Measurements from ENCODE around the gene ACTL8.

DNA sequence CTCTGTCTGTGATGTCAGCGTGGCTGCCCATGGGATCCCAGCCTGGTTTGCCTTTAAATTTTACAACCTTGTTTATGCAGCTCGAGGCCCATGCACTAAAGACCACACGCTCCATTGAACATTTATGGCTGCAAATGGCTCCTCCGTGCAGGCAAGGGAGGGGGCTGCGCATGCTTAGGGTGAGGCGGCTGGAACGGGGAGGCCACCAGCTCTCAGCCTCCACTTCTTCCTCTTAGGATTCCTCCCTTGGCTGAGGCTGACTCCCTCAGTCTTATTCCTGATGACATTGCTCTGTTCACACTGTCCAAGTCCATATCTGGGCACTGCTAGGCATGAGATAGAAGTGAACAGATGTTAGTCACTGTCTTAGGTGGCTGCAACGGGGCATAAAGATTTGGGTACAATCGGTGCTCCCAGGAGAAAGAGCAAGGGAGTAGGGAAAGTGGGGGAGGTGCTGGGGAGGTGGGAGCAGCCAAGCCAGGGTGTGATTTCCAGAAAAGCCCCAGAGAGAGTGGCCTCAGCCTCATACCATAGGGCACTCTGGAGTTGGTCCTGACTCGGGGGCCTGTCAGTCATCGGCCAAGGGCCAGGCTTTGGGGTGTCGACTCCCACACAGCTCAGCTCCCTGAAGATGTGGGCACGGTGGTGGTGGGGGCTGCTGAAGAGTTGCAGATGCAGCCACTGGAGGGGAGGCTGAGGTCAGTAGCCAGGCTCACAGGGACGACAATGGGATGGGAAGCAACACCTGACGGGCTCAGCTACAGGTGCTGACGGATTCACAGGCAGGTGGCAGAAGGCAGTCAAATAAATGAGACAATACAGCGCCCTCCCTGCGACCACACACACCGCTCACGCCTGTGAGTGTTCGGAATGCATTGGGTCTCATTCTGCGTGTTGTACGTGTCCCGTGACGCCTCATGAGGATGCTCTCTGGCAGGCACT lies 37.3 kb upstream of the ACTL8 start:
- no peak for TF ChIP-seq POLR2A (IDR thresholded peaks at IDR 0.05)
- TF ChIP-seq, protein P1, sequence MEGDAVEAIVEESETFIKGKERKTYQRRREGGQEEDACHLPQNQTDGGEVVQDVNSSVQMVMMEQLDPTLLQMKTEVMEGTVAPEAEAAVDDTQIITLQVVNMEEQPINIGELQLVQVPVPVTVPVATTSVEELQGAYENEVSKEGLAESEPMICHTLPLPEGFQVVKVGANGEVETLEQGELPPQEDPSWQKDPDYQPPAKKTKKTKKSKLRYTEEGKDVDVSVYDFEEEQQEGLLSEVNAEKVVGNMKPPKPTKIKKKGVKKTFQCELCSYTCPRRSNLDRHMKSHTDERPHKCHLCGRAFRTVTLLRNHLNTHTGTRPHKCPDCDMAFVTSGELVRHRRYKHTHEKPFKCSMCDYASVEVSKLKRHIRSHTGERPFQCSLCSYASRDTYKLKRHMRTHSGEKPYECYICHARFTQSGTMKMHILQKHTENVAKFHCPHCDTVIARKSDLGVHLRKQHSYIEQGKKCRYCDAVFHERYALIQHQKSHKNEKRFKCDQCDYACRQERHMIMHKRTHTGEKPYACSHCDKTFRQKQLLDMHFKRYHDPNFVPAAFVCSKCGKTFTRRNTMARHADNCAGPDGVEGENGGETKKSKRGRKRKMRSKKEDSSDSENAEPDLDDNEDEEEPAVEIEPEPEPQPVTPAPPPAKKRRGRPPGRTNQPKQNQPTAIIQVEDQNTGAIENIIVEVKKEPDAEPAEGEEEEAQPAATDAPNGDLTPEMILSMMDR (IDR thresholded peaks at IDR 0.05), result no peak

All from esophagus squamous epithelium (tissue), 4 donors.